ENCODE results near the gene PCLAF. TPM values are rescaled to one million over a fixed set of nuclear protein-coding genes. Genes with fewer than 3 reads are reported as not detected.

Gene PCLAF
- total and polyA plus RNA-seq, 2 donors (not counting 1 experiment from before 2014, with no cell fraction given): 0.42 to 0.92 TPM

DNA sequence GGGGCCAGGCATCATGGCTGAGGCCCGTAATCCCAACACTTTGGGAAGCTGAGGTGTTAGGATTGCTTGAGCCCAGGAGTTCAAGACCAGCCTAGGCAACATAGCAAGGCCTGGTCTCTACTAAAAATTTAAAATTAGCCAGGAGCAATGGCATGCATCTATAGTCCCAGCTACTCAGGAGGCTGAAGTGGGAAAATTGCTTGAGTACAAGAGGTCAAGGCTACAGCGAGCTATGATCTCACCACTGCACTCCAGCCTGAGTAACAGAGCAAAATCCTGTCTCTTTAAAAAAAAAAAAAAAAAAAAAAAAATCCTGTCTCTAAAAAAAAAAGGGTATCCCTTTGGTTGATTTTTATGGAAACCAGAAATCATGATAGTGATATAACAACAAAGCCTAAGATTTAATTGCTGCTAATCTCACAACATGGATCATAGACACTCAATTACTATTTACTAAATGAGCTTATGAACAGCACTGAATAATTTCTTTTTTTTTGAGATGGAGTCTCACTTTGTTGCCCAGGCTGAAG, 12.1 kb downstream of the PCLAF start:
- H3K27me3 Mint-ChIP-seq: no peaks in the 10 kb centered on the region
- H3K27me3 ChIP-seq (replicated peaks in 1 of 4; ENCODE audit: control extremely low read depth in 1 of 4, control insufficient read depth in 3 of 4, insufficient read depth in 4 of 4, low read length in 3 of 4): no peaks in the 10 kb centered on the region
- H3K27ac ChIP-seq (ENCODE audit: low read length in 2 of 2): no peak overlapping the region
- ChIA-PET POLR2A (interaction anchor here (0.7 kb wide), 2 partner anchors 22 to 282 kb away, joined by 6 to 7 read pairs; no protein-coding TSS in a partner anchor), CTCF (interaction anchor here (1.4 kb wide), 1 partner anchor 18 kb away, joined by 7 read pairs; the partner anchor contains the start of gene TRIP4)
- no peak overlapping the region for H2AFZ ChIP-seq (ENCODE audit: insufficient read depth, low read depth, low read length, poor library complexity, severe bottlenecking)
- no peak overlapping the region for H3K4me3 Mint-ChIP-seq
- no peaks in the 10 kb centered on the region for H3K9me3 Mint-ChIP-seq (ENCODE audit: insufficient read depth)
- peaks cover 7% of the 10 kb centered on the region for H3K4me1 Mint-ChIP-seq
- intact Hi-C loops (cut with micrococcal nuclease): no loop called here
- no peak overlapping the region for H3K4me3 ChIP-seq (ENCODE audit: control extremely low read depth in 1 of 5, extremely low read depth in 1 of 5, insufficient read depth in 1 of 5, low read depth in 2 of 5, low read length in 4 of 5)
- peaks cover 9% of the 10 kb centered on the region in 2 donors for H3K4me1 ChIP-seq (ENCODE audit: control insufficient read depth in 2 of 2, insufficient read depth in 2 of 2, low read length in 2 of 2)
- H3K79me2 ChIP-seq (ENCODE audit: control insufficient read depth, insufficient read depth, low read length): no peaks in the 10 kb centered on the region
- no peaks in the 10 kb centered on the region for H3K36me3 ChIP-seq (replicated peaks in 1 of 2; ENCODE audit: control extremely low read depth in 1 of 2, control insufficient read depth in 1 of 2, extremely low read depth in 1 of 2, insufficient read depth in 2 of 2, low read length in 1 of 2)
- TF ChIP-seq, protein P1, sequence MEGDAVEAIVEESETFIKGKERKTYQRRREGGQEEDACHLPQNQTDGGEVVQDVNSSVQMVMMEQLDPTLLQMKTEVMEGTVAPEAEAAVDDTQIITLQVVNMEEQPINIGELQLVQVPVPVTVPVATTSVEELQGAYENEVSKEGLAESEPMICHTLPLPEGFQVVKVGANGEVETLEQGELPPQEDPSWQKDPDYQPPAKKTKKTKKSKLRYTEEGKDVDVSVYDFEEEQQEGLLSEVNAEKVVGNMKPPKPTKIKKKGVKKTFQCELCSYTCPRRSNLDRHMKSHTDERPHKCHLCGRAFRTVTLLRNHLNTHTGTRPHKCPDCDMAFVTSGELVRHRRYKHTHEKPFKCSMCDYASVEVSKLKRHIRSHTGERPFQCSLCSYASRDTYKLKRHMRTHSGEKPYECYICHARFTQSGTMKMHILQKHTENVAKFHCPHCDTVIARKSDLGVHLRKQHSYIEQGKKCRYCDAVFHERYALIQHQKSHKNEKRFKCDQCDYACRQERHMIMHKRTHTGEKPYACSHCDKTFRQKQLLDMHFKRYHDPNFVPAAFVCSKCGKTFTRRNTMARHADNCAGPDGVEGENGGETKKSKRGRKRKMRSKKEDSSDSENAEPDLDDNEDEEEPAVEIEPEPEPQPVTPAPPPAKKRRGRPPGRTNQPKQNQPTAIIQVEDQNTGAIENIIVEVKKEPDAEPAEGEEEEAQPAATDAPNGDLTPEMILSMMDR (IDR thresholded peaks at IDR 0.05): no peak
- TF ChIP-seq EZH2 (IDR thresholded peaks at IDR 0.05; ENCODE audit: borderline replicate concordance, insufficient read depth, low read depth, low read length, poor library complexity, severe bottlenecking): no peak
- H3K4me2 ChIP-seq (replicated peaks; ENCODE audit: low read depth, low read length, poor library complexity, severe bottlenecking): no peak overlapping the region
- no peaks in the 10 kb centered on the region for H4K20me1 ChIP-seq (ENCODE audit: control insufficient read depth, insufficient read depth, low read length, poor library complexity, severe bottlenecking)
- no peak overlapping the region for H3K27ac Mint-ChIP-seq
- ATAC-seq (ENCODE audit: low read depth): no peak
- WGBS (ENCODE audit: insufficient coverage): no CpG with 5 or more reads among the region's 2 CpGs
- DNase-seq: no peak
- no peak overlapping the region for H3K9ac ChIP-seq (ENCODE audit: low read length)
- no peaks in the 10 kb centered on the region for H3K9me3 ChIP-seq (ENCODE audit: control extremely low read depth in 1 of 3, control insufficient read depth in 2 of 3, insufficient read depth in 1 of 3, low read length in 2 of 3)

DNA sequence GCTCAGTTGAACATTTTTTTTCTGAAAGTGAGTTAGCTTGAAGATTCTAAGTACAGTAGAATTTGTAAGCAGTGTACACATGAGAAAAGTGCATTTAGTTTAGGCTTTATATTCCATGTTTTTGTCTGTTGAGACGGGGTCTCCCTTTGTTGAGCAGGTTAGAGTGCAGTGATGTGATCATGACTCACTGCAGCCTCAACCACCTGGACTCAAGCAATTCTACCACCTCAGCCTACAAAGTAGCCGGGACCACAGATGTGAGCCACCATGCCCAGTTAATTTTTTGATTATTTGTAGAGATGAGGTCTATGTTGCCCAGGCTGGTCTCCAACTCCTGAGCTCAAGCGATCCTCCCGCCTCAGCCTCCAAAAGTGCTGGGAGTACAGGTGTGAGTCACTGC, 20.0 kb downstream of the PCLAF start:
- peaks cover 3 to 4% of the 10 kb centered on the region in 2 donors for H3K4me1 ChIP-seq (ENCODE audit: control insufficient read depth in 2 of 2, insufficient read depth in 2 of 2, low read length in 2 of 2)
- CTCF ChIA-PET: interaction anchor here (0.6 kb wide), 1 partner anchor 13 kb away, joined by 3 read pairs; no protein-coding TSS in a partner anchor
- POLR2A ChIA-PET: interaction anchor here (0.8 kb wide), 1 partner anchor 90 kb away, joined by 3 read pairs; no protein-coding TSS in a partner anchor

More for the DNA sequence above, 20.0 kb downstream of the PCLAF start:
- no peak overlapping the region for H3K4me2 ChIP-seq (replicated peaks; ENCODE audit: low read depth, low read length, poor library complexity, severe bottlenecking)
- H3K9ac ChIP-seq (ENCODE audit: low read length): no peak overlapping the region
- intact Hi-C loops (cut with micrococcal nuclease): no loop called here
- H3K4me1 Mint-ChIP-seq: peaks cover 5% of the 10 kb centered on the region
- H4K20me1 ChIP-seq (ENCODE audit: control insufficient read depth, insufficient read depth, low read length, poor library complexity, severe bottlenecking): no peaks in the 10 kb centered on the region
- no peaks in the 10 kb centered on the region for H3K27me3 Mint-ChIP-seq
- WGBS (ENCODE audit: insufficient coverage): 100% methylated on average over 1 of the region's 4 CpGs
- DNase-seq (no peak), ATAC-seq (ENCODE audit: low read depth) (no peak)
- H2AFZ ChIP-seq (ENCODE audit: insufficient read depth, low read depth, low read length, poor library complexity, severe bottlenecking): no peak overlapping the region
- TF ChIP-seq EZH2 (IDR thresholded peaks at IDR 0.05; ENCODE audit: borderline replicate concordance, insufficient read depth, low read depth, low read length, poor library complexity, severe bottlenecking): no peak
- TF ChIP-seq, protein P1 (IDR thresholded peaks at IDR 0.05): no peak
- H3K4me3 ChIP-seq (ENCODE audit: control extremely low read depth in 1 of 5, extremely low read depth in 1 of 5, insufficient read depth in 1 of 5, low read depth in 2 of 5, low read length in 4 of 5): no peak overlapping the region
- H3K36me3 ChIP-seq (replicated peaks in 1 of 2; ENCODE audit: control extremely low read depth in 1 of 2, control insufficient read depth in 1 of 2, extremely low read depth in 1 of 2, insufficient read depth in 2 of 2, low read length in 1 of 2): no peaks in the 10 kb centered on the region
- H3K79me2 ChIP-seq (ENCODE audit: control insufficient read depth, insufficient read depth, low read length): no peaks in the 10 kb centered on the region
- H3K9me3 ChIP-seq (ENCODE audit: control extremely low read depth in 1 of 3, control insufficient read depth in 2 of 3, insufficient read depth in 1 of 3, low read length in 2 of 3): no peaks in the 10 kb centered on the region
- no peak overlapping the region for H3K4me3 Mint-ChIP-seq
- H3K9me3 Mint-ChIP-seq (ENCODE audit: insufficient read depth): no peaks in the 10 kb centered on the region
- H3K27ac Mint-ChIP-seq: no peak overlapping the region
- H3K27me3 ChIP-seq (replicated peaks in 1 of 4; ENCODE audit: control extremely low read depth in 1 of 4, control insufficient read depth in 3 of 4, insufficient read depth in 4 of 4, low read length in 3 of 4): no peaks in the 10 kb centered on the region
- no peak overlapping the region for H3K27ac ChIP-seq (ENCODE audit: low read length in 2 of 2)

Measured in B cell (primary cell).